ENCODE measurements around the gene DNAJC24.

Gene DNAJC24

GRCh38 chr11:31478223-31478590, 108.5 kb downstream of the DNAJC24 start:
- no peak for DNase-seq (ENCODE audit: insufficient read length, low spot score)
- no peak for TF ChIP-seq CTCF (IDR thresholded peaks at IDR 0.05; ENCODE audit: insufficient read depth, missing control alignments)
- no peak for FAIRE-seq

GRCh38 chr11:31479066-31479465, 109.4 kb downstream of the DNAJC24 start:
- no peak for TF ChIP-seq CTCF (IDR thresholded peaks at IDR 0.05; ENCODE audit: insufficient read depth, missing control alignments)
- FAIRE-seq (peak; percentile 77), DNase-seq (ENCODE audit: insufficient read length, low spot score) (no peak)

GRCh38 chr11:31480930-31481329, 111.3 kb downstream of the DNAJC24 start:
- TF ChIP-seq CTCF (IDR thresholded peaks at IDR 0.05; ENCODE audit: insufficient read depth, missing control alignments): no peak
- DNase-seq (ENCODE audit: insufficient read length, low spot score) (no peak), FAIRE-seq (peak; percentile 6)
